IMR-90 (cell line): ENCODE results near the gene ZBP1. TPM values are rescaled to one million over a fixed set of nuclear protein-coding genes. Genes with fewer than 3 reads are reported as not detected.

Experiments
- ATAC-seq: fragments of 200-7000 bp; cut with Tn5 transposase; 2 replicates; pipeline ENCODE4 v1.9.1; 2020; ENCODE audit warnings: low read depth, mild to moderate bottlenecking, moderate library complexity
- BruUV-seq: library from RNA; stranded (reverse); fragments of 400-500 nt; replicated peaks from 2 replicates; lab custom pipeline; 2021; lab: Mats Ljungman, UMichigan
- CTCF ChIA-PET: fragments of 300-600 bp; formaldehyde crosslinking; extraction: SDS; loops from one replicate; lab custom pipeline; 2021; ENCODE audit warnings: antibody characterized with exemption; lab: Yijun Ruan, JAX
- POLR2A ChIA-PET: fragments of 300-600 bp; sonication (Branson Sonifier 250); formaldehyde crosslinking; loops from one replicate; lab custom pipeline; 2022; ENCODE audit warnings: antibody characterized with exemption; ENCODE audit not compliant: unreplicated experiment; lab: Charles Lee
- DNase-seq: peaks from one replicate; pipeline ENCODE4 v3.0.0; 2013
- H2AFZ ChIP-seq: replicated peaks from 2 replicates; pipeline ENCODE3; 2013; ENCODE audit warnings: low read length, mild to moderate bottlenecking; ENCODE audit not compliant: poor library complexity
- H2AK5ac ChIP-seq: 2 replicates; pipeline ENCODE4 v1.6.1; 2013; ENCODE audit warnings: low read depth, low read length, inconsistent platforms
- H2AK9ac ChIP-seq: replicated peaks from 2 replicates; pipeline ENCODE3; 2013; ENCODE audit warnings: mild to moderate bottlenecking, low read depth, low read length, moderate library complexity; ENCODE audit not compliant: poor library complexity
- H2BK120ac ChIP-seq: 2 replicates; pipeline ENCODE4 v1.6.1; 2013; ENCODE audit warnings: low read depth, low read length, inconsistent platforms
- H2BK15ac ChIP-seq: 3 replicates; pipeline ENCODE4 v1.6.1; 2013; ENCODE audit warnings: low read depth, low read length, inconsistent platforms
- H2BK20ac ChIP-seq: 2 replicates; pipeline ENCODE4 v1.6.1; 2013; ENCODE audit warnings: low read depth, mild to moderate bottlenecking, inconsistent platforms, low read length, moderate library complexity
- H2BK5ac ChIP-seq: 2 replicates; pipeline ENCODE4 v1.6.1; 2013; ENCODE audit warnings: mild to moderate bottlenecking, low read depth, low read length, inconsistent platforms; ENCODE audit not compliant: poor library complexity, severe bottlenecking
- H3K14ac ChIP-seq: replicated peaks from 2 replicates; pipeline ENCODE4 v1.6.1; 2013; ENCODE audit warnings: low read depth, low read length, inconsistent platforms
- H3K18ac ChIP-seq: 2 replicates; pipeline ENCODE4 v1.6.1; 2013; ENCODE audit warnings: low read depth, low read length, control low read depth
- H3K23ac ChIP-seq: 2 replicates; pipeline ENCODE4 v1.6.1; 2013; ENCODE audit warnings: low read depth, low read length, inconsistent platforms
- H3K27ac ChIP-seq: 2 replicates; pipeline ENCODE4 v1.5.1; 2013; ENCODE audit warnings: mild to moderate bottlenecking, control low read depth, low read length; ENCODE audit not compliant: insufficient read depth
- H3K27me3 ChIP-seq: 2 replicates; pipeline ENCODE4 v1.6.1; 2013; ENCODE audit warnings: low read length; ENCODE audit not compliant: control insufficient read depth, insufficient read depth
- H3K36me3 ChIP-seq: 2 replicates; pipeline ENCODE4 v1.6.1; 2013; ENCODE audit warnings: low read length, mixed read lengths; ENCODE audit not compliant: control insufficient read depth, insufficient read depth
- H3K4ac ChIP-seq: 2 replicates; pipeline ENCODE4 v1.6.1; 2013; ENCODE audit warnings: low read depth, low read length, inconsistent platforms
- H3K4me1 ChIP-seq: 2 replicates; pipeline ENCODE4 v1.6.1; 2013; ENCODE audit warnings: low read length, mixed read lengths; ENCODE audit not compliant: control insufficient read depth, insufficient read depth
- H3K4me2 ChIP-seq: 2 replicates; pipeline ENCODE4 v1.6.1; 2013; ENCODE audit warnings: low read depth, mild to moderate bottlenecking, control low read depth, low read length, moderate library complexity
- H3K4me3 ChIP-seq: 2 replicates; pipeline ENCODE4 v1.5.1; 2013; ENCODE audit warnings: low read depth, mild to moderate bottlenecking, control low read depth, low read length, moderate library complexity; ENCODE audit not compliant: insufficient read depth
- H3K56ac ChIP-seq: 2 replicates; pipeline ENCODE4 v1.6.1; 2013; ENCODE audit warnings: low read length, inconsistent platforms; ENCODE audit not compliant: insufficient read depth; ENCODE audit errors: extremely low read depth
- H3K79me1 ChIP-seq, 2 experiments: 2 replicates each; pipeline ENCODE4 v1.6.1; 2013; ENCODE audit warnings: low read length in 2 of 2, inconsistent platforms in 1 of 2, low read depth in 1 of 2
- H3K9ac ChIP-seq: 2 replicates; pipeline ENCODE4 v1.6.1; 2013; ENCODE audit warnings: low read depth, low read length, control low read depth
- H3K9me1 ChIP-seq: 2 replicates; pipeline ENCODE4 v1.6.1; 2013; ENCODE audit warnings: low read length, inconsistent platforms; ENCODE audit not compliant: insufficient read depth
- H3K9me3 ChIP-seq: 2 replicates; pipeline ENCODE4 v1.6.1; 2013; ENCODE audit warnings: low read length; ENCODE audit not compliant: control insufficient read depth, insufficient read depth
- H4K20me1 ChIP-seq: 2 replicates; pipeline ENCODE4 v1.6.1; 2013; ENCODE audit warnings: low read length, inconsistent platforms; ENCODE audit not compliant: insufficient read depth
- H4K5ac ChIP-seq: 2 replicates; pipeline ENCODE4 v1.6.1; 2013; ENCODE audit warnings: mild to moderate bottlenecking, low read depth, low read length, control low read depth
- H4K8ac ChIP-seq, 2 experiments: 2 replicates each; pipeline ENCODE4 v1.6.1; 2013; ENCODE audit warnings: low read depth in 2 of 2, low read length in 2 of 2, control low read depth in 1 of 2, inconsistent platforms in 1 of 2
- H4K91ac ChIP-seq: 2 replicates; pipeline ENCODE4 v1.6.1; 2013; ENCODE audit warnings: low read depth, low read length, inconsistent platforms; ENCODE audit not compliant: insufficient read depth
- CEBPB ChIP-seq: IDR thresholded peaks from 2 replicates; pipeline ENCODE4 v1.6.1; 2012; ENCODE audit warnings: low read depth, low read length, improper control_type of control experiment
- CHD1 ChIP-seq: IDR thresholded peaks from 2 replicates; pipeline ENCODE4 v1.6.1; 2012; ENCODE audit warnings: low read depth, low read length, improper control_type of control experiment
- CTCF ChIP-seq: conservative IDR thresholded peaks from 2 replicates; pipeline ENCODE4 v1.5.1; 2012; ENCODE audit warnings: mild to moderate bottlenecking, low read depth, low read length, improper control_type of control experiment
- ELK1 ChIP-seq: fragments of 150-350 bp; IDR thresholded peaks from 2 replicates; pipeline ENCODE4 v1.6.1; 2016; ENCODE audit warnings: low read depth, mild to moderate bottlenecking, low read length, moderate library complexity, borderline replicate concordance
- FOS ChIP-seq: fragments of 150-350 bp; IDR thresholded peaks from 2 replicates; pipeline ENCODE4 v1.6.1; 2016; ENCODE audit warnings: low read depth, low read length
- MAFK ChIP-seq: IDR thresholded peaks from 2 replicates; pipeline ENCODE4 v1.6.1; 2012; ENCODE audit warnings: low read depth, low read length, improper control_type of control experiment
- MAZ ChIP-seq: IDR thresholded peaks from 2 replicates; pipeline ENCODE4 v1.6.1; 2012; ENCODE audit warnings: low read depth, mild to moderate bottlenecking, low read length, improper control_type of control experiment, moderate library complexity, borderline replicate concordance
- MXI1 ChIP-seq: IDR thresholded peaks from 2 replicates; pipeline ENCODE4 v1.6.1; 2012; ENCODE audit warnings: low read depth, mild to moderate bottlenecking, low read length, moderate library complexity, borderline replicate concordance
- NFE2L2 ChIP-seq: fragments of 150-350 bp; IDR thresholded peaks from 2 replicates; pipeline ENCODE4 v1.6.1; 2016; ENCODE audit warnings: low read depth, mild to moderate bottlenecking, low read length
- POLR2A ChIP-seq: IDR thresholded peaks from 2 replicates; pipeline ENCODE4 v1.6.1; 2012; ENCODE audit warnings: mild to moderate bottlenecking, low read depth, low read length
- RAD21 ChIP-seq: IDR thresholded peaks from 2 replicates; pipeline ENCODE4 v1.6.1; 2012; ENCODE audit warnings: low read length, improper control_type of control experiment
- RFX5 ChIP-seq: IDR thresholded peaks from 2 replicates; pipeline ENCODE4 v1.8.0; 2012; ENCODE audit warnings: low read depth, mild to moderate bottlenecking, low read length, moderate library complexity
- SMC3 ChIP-seq: fragments of 150-350 bp; IDR thresholded peaks from 2 replicates; pipeline ENCODE4 v1.6.1; 2016; ENCODE audit warnings: low read depth, mild to moderate bottlenecking, antibody characterized with exemption, low read length, moderate library complexity
- WGBS, 2 experiments: methylation state at CpG; one replicate each; pipeline versions ENCODE4 v1.1.5 to v1.1.7; 2013; ENCODE audit warnings: missing lambda C conversion rate in 2 of 2; ENCODE audit not compliant: insufficient read length in 1 of 2; ENCODE audit errors: extremely low coverage in 2 of 2; 5-methylcytosine and 5-hydroxymethylcytosine counted together
- dilution Hi-C: fragments of 300-500 bp; cut with HindIII; formaldehyde crosslinking; loops from one replicate; pipeline ENCODE4 v1.14.3; 2018; ENCODE audit warnings: low sequenced_read_pairs; ENCODE audit not compliant: unreplicated experiment
- in situ Hi-C: fragments of 300-500 bp; cut with MboI; formaldehyde crosslinking; loops from 3 replicates; pipeline ENCODE4 v1.14.3; 2019; ENCODE audit warnings: low sequenced_read_pairs, inconsistent platforms, mixed read lengths
- intact Hi-C: fragments of 100-400 bp; cut with micrococcal nuclease; formaldehyde crosslinking; loops from 2 replicates; pipeline ENCODE4 v1.10.0; 2022
- polyA plus RNA-seq, 3 experiments: library from polyadenylated mRNA; depleted of rRNA; stranded (reverse); fragments of >200 nt; gene quantifications; 2 replicates each; pipeline ENCODE4 v1.2.3, GENCODE V29; 2012; ENCODE audit warnings: low replicate concordance in 1 of 3
- total RNA-seq: library from RNA; depleted of rRNA; stranded (reverse); fragments of >200 nt; gene quantifications from 2 replicates; pipeline ENCODE4 v1.2.3, GENCODE V29; 2012
- TF ChIP-seq, protein P1 (sequence below): fragments of 150-350 bp; IDR thresholded peaks from 2 replicates; pipeline ENCODE4 v1.6.1; 2017; ENCODE audit warnings: mild to moderate bottlenecking, antibody characterized with exemption, low read length, low read depth

The ZBP1 gene
- total and polyA plus RNA-seq, 2 of the 4 experiments (the other 2 are of a cell fraction) = not detected

- Histone ChIP-seq H3K36me3 (no peaks in the 10 kb centered on the region), H3K56ac (no peak overlapping the region), H3K79me1 (no peaks in the 10 kb centered on the region), H2AK5ac (no peak overlapping the region), H3K27ac (no peak overlapping the region), H2BK5ac (no peak overlapping the region), H3K4me3 (no peak overlapping the region), H4K20me1 (no peaks in the 10 kb centered on the region; the same call in 1 of the 2 replicates), H4K5ac (no peak overlapping the region), H4K8ac (no peak overlapping the region), H3K18ac (no peak overlapping the region), H2BK20ac (no peak overlapping the region), H3K27me3 (peaks cover 13% of the 10 kb centered on the region; the same call in 1 of the 2 replicates), H3K23ac (no peak overlapping the region), H2BK120ac (no peak overlapping the region), H2BK15ac (no peak overlapping the region), H4K91ac (no peak overlapping the region), H2AFZ (no peak overlapping the region), H3K9me1 (no peaks in the 10 kb centered on the region), H3K4me2 (no peak overlapping the region), H2AK9ac (no peak overlapping the region), H3K9me3 (no peaks in the 10 kb centered on the region), H3K4me1 (no peaks in the 10 kb centered on the region), H3K14ac (no peak overlapping the region), H3K9ac (no peak overlapping the region), H3K4ac (no peak overlapping the region)
- 58% methylated on average over 15 of the region's 25 CpGs; no CpG with 5 or more reads in 1 of the 2 experiments for WGBS, 2 experiments
- ChIA-PET POLR2A (no interaction called here), CTCF (interaction anchor here (0.6 to 1.7 kb wide), 4 partner anchors 80 to 609 kb away, joined by 3 to 10 read pairs (median 4); no protein-coding TSS in a partner anchor)
- dilution Hi-C loops (no loop called here), intact Hi-C loops (no loop called here), in situ Hi-C loops (loop anchor here (10.0 kb wide), 1 partner anchor 211 kb away; no protein-coding TSS in a partner anchor)
- DNase-seq = no peak
- no peak for ATAC-seq
- BruUV-seq = no TSS peak
- no peak for TF ChIP-seq RAD21
- TF ChIP-seq MAZ = no peak
- TF ChIP-seq CHD1 = no peak
- no peak for TF ChIP-seq NFE2L2
- TF ChIP-seq CEBPB = no peak
- no peak for TF ChIP-seq CTCF
- TF ChIP-seq, protein P1, sequence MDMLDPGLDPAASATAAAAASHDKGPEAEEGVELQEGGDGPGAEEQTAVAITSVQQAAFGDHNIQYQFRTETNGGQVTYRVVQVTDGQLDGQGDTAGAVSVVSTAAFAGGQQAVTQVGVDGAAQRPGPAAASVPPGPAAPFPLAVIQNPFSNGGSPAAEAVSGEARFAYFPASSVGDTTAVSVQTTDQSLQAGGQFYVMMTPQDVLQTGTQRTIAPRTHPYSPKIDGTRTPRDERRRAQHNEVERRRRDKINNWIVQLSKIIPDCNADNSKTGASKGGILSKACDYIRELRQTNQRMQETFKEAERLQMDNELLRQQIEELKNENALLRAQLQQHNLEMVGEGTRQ = no peak
- TF ChIP-seq FOS = no peak
- no peak for TF ChIP-seq RFX5
- TF ChIP-seq ELK1 = no peak
- no peak for TF ChIP-seq MXI1
- no peak for TF ChIP-seq POLR2A
- TF ChIP-seq SMC3 = no peak
- TF ChIP-seq MAFK = no peak
Measured at GRCh38 chr20:57595041-57596030, 24.9 kb downstream of the ZBP1 start.
